ENCODE measurements around the gene P3H1. TPM values are rescaled to one million over a fixed set of nuclear protein-coding genes. Genes with fewer than 3 reads are reported as not detected.

The P3H1 gene
- total RNA-seq, 6 experiments from 2014 or later: 19.7 to 25.3 (median 21.6) TPM

DNA sequence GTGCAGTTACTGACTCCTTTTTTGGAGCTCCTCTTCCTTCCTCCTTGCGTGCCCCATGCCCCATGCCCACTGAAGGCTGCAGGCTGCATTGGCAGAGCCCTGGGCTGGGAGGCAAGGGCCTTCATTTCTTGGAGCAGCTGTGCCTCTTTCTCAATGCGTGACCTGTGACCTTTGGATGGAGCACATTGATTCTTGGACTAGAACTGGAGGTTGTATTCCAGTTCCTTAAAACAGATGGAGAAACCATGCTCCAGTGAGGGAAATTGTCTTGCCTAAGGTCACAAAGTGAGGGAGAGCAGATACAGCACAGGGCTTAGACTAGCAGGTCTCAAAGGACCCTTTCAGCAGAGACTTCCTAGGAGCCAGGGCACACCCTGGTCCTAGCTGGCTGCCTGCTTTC lies 27.0 kb upstream of the P3H1 start:
- TF ChIP-seq, protein P1, sequence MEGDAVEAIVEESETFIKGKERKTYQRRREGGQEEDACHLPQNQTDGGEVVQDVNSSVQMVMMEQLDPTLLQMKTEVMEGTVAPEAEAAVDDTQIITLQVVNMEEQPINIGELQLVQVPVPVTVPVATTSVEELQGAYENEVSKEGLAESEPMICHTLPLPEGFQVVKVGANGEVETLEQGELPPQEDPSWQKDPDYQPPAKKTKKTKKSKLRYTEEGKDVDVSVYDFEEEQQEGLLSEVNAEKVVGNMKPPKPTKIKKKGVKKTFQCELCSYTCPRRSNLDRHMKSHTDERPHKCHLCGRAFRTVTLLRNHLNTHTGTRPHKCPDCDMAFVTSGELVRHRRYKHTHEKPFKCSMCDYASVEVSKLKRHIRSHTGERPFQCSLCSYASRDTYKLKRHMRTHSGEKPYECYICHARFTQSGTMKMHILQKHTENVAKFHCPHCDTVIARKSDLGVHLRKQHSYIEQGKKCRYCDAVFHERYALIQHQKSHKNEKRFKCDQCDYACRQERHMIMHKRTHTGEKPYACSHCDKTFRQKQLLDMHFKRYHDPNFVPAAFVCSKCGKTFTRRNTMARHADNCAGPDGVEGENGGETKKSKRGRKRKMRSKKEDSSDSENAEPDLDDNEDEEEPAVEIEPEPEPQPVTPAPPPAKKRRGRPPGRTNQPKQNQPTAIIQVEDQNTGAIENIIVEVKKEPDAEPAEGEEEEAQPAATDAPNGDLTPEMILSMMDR (IDR thresholded peaks at IDR 0.05): no peak
- TF ChIP-seq POLR2A (IDR thresholded peaks at IDR 0.05): no peak
- H3K4me1 ChIP-seq: no peaks in the 10 kb centered on the region
- ATAC-seq (no peak), DNase-seq (no peak)
- H3K36me3 ChIP-seq: no peaks in the 10 kb centered on the region
- no peak overlapping the region for H3K27ac ChIP-seq
- H3K9me3 ChIP-seq: no peaks in the 10 kb centered on the region
- no peaks in the 10 kb centered on the region for H3K27me3 ChIP-seq
- H3K4me3 ChIP-seq: no peak overlapping the region
- WGBS (ENCODE audit: insufficient coverage, low coverage, low lambda C conversion rate, missing lambda C conversion rate): no CpG with 5 or more reads among the region's 2 CpGs
- intact Hi-C loops (cut with DNase I): no loop called here

DNA sequence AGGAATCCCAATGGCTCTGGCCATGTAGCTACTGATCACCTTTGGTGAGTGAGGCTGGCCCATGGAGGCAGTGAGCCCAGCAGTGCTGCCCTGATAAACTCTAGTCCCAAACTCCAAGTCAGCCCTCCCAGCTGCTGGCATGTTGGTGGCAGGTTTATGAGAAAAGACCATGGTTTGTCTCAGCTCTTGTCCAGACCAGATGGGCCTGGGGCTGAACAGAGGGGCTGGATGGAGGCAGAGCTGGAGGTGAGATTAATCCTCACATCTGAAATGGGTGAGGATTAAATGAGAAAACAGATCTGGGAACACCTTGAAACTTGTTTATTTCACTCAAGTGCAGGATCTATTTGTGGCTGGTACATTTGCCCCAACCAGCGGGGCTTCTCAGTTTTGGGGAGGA lies 21.2 kb upstream of the P3H1 start:
- Histone ChIP-seq H3K27ac (no peak overlapping the region), H3K9me3 (no peaks in the 10 kb centered on the region), H3K4me3 (no peak overlapping the region), H3K27me3 (no peaks in the 10 kb centered on the region), H3K36me3 (no peaks in the 10 kb centered on the region), H3K4me1 (peaks cover 0 to 7% (median 0%) of the 10 kb centered on the region in 4 donors)
- 88% methylated on average over 1 of the region's 1 CpG for WGBS (ENCODE audit: insufficient coverage, low coverage, low lambda C conversion rate, missing lambda C conversion rate)
- TF ChIP-seq, protein P1 (IDR thresholded peaks at IDR 0.05): no peak
- no peak for TF ChIP-seq POLR2A (IDR thresholded peaks at IDR 0.05)
- ATAC-seq (no peak), DNase-seq (no peak)
- intact Hi-C loops (cut with DNase I): no loop called here

DNA sequence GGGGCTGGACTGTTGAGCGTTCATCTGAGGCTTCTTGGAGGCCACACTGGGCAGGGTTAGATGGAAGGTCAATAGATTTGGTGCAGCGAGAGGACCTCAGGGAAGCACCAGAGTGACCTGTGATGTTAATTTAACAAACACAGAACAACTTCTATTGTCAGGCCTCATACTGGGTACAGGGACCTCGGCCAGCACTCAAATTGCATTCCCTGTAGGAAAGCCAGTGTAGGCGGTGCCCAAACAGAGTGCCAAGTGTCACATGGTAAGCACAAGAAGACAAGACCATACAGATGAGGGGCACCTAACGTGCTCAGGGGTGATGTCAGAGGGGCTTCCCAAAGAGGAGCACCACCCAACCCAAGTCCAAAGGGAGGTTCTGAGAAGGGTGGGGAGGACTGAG lies 19.3 kb upstream of the P3H1 start:
- ATAC-seq: no peak
- Histone ChIP-seq H3K27ac (no peak overlapping the region), H3K4me3 (no peak overlapping the region), H3K4me1 (peaks cover 0 to 7% (median 0%) of the 10 kb centered on the region in 4 donors), H3K36me3 (no peaks in the 10 kb centered on the region), H3K9me3 (no peaks in the 10 kb centered on the region), H3K27me3 (no peaks in the 10 kb centered on the region)
- WGBS (ENCODE audit: insufficient coverage, low coverage, low lambda C conversion rate, missing lambda C conversion rate): 84% methylated on average over 5 of the region's 5 CpGs
- TF ChIP-seq POLR2A (IDR thresholded peaks at IDR 0.05): no peak
- TF ChIP-seq, protein P1 (IDR thresholded peaks at IDR 0.05): no peak
- no peak for DNase-seq
- intact Hi-C loops (cut with DNase I): no loop called here

DNA sequence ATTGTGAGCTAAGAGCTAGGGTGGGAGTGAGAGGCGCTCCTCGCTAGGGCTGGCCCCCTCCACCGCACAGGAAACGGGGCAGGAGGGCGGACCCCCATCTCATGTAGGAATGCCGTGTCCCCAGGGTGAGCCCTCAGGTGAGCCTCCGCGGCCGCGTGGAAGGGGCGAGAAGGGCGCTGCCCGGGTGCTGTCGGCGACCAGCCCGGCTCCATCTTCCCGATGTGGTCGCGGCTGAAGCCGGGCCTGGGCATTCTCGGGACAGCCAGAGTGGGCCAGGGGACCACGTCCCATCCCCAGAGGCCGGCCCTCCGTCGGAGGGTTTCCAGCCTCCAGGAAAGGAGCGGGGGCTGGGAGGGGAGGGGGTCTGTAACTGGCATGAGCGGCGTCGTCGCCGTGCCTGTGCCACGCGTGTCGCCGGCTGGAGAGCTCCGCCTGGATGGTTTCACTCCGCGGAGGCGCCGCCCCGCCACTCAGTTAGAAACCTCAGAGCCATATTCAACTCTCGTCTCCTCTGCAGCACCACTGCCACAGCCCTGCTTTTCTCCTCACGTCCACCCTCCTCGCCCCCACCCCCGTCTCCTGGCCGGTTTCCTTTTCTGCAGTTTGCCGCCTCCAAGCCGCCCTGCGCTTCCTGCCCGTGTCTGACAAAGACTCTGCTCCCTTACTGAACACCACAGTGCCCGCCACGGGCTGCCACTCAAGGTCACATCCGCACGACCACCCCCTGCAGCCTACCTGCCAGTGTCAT lies 18.3 kb upstream of the P3H1 start, which contains the start of gene TMEM269:
Gene TMEM269, plus strand, starts transcription at position 46 of the 748 bp plus-strand sequence. CDS start 4,903 bp downstream, outside the sequence.
- Histone ChIP-seq H3K27ac (no peak within 1 kb of the TSS), H3K4me1 (peaks cover 0 to 7% (median 0%) of the 10 kb centered on the region in 4 donors), H3K27me3 (no peaks in the 10 kb centered on the region), H3K4me3 (peak within 1 kb of the TSS; percentile 14 to 35 (median 21)), H3K9me3 (no peaks in the 10 kb centered on the region), H3K36me3 (no peaks in the 10 kb centered on the region)
- peak; percentile 44 to 53 (median 50) for ATAC-seq
- intact Hi-C loops (cut with DNase I): no loop called here
- TF ChIP-seq, protein P1 (IDR thresholded peaks at IDR 0.05): no peak
- no peak for TF ChIP-seq POLR2A (IDR thresholded peaks at IDR 0.05)
- WGBS (ENCODE audit: insufficient coverage, low coverage, low lambda C conversion rate, missing lambda C conversion rate): 17% methylated on average over 13 of the region's 54 CpGs
- DNase-seq: peak in 1 of 3 donors; percentile 30

Data from right lobe of liver (tissue), 6 donors.